Fibroblast of skin of left quadriceps (primary cell): ENCODE measurements around the gene RAP2A.

ENCODE experiments used
- DNase-seq, 2 experiments: peaks; one replicate each; pipeline ENCODE4 v3.0.0-alpha.2; 2013; ENCODE audit warnings: low read depth in 2 of 2

The RAP2A gene

GRCh38 chr13:97433727-97434396 is at the start of gene RAP2A:
RAP2A (plus strand) TSS chr13:97434169; CDS start chr13:97434471, 302 bp downstream.
- peak; percentile 84 to 86 for DNase-seq

- no peak for DNase-seq
Measured at GRCh38 chr13:97384371-97384770, 49.6 kb upstream of the RAP2A start.

GRCh38 chr13:97385146-97385545 is 48.8 kb upstream of the RAP2A start:
- no peak for DNase-seq

GRCh38 chr13:97385854-97386253 is 48.1 kb upstream of the RAP2A start:
- DNase-seq = no peak

GRCh38 chr13:97386801-97387484 is 47.0 kb upstream of the RAP2A start:
- DNase-seq = no peak

GRCh38 chr13:97387485-97387839 is 46.5 kb upstream of the RAP2A start:
- DNase-seq = no peak

GRCh38 chr13:97387890-97388289 is 46.1 kb upstream of the RAP2A start:
- no peak for DNase-seq

- DNase-seq = no peak
Measured at GRCh38 chr13:97388373-97388772, 45.6 kb upstream of the RAP2A start.

GRCh38 chr13:97390941-97391600 is 42.9 kb upstream of the RAP2A start:
- DNase-seq = peak; percentile 20 to 27

- DNase-seq = no peak
Measured at GRCh38 chr13:97392020-97392419, 41.9 kb upstream of the RAP2A start.

- no peak for DNase-seq
Measured at GRCh38 chr13:97394542-97394941, 39.4 kb upstream of the RAP2A start.

- DNase-seq = peak in 1 of 2 experiments; percentile 28
Measured at GRCh38 chr13:97395447-97396136, 38.4 kb upstream of the RAP2A start.

GRCh38 chr13:97397267-97397666 is 36.7 kb upstream of the RAP2A start:
- no peak for DNase-seq

- DNase-seq = no peak
Measured at GRCh38 chr13:97401421-97401820, 32.5 kb upstream of the RAP2A start.

- DNase-seq = no peak
Measured at GRCh38 chr13:97403893-97404750, 29.8 kb upstream of the RAP2A start.

- no peak for DNase-seq
Measured at GRCh38 chr13:97407540-97407939, 26.4 kb upstream of the RAP2A start.

GRCh38 chr13:97408938-97409337 is 25.0 kb upstream of the RAP2A start:
- DNase-seq = no peak

GRCh38 chr13:97411984-97412383 is 22.0 kb upstream of the RAP2A start:
- no peak for DNase-seq

GRCh38 chr13:97413694-97414093 is 20.3 kb upstream of the RAP2A start:
- no peak for DNase-seq

GRCh38 chr13:97414392-97414791 is 19.6 kb upstream of the RAP2A start:
- DNase-seq = no peak

GRCh38 chr13:97417698-97418097 is 16.3 kb upstream of the RAP2A start:
- DNase-seq = no peak
